Omental fat pad (tissue), 4 donors: ENCODE measurements around the gene C19orf33. TPM values are rescaled to one million over a fixed set of nuclear protein-coding genes. Genes with fewer than 3 reads are reported as not detected.

Experiments used
- ATAC-seq: fragments of 150-250 bp; one replicate; pipeline ENCODE4 v1.9.1; 2016; ENCODE audit warnings: mild to moderate bottlenecking, moderate library complexity; ENCODE audit not compliant: low FRiP score
- DNase-seq: peaks from one replicate; pipeline ENCODE4 v3.0.0-alpha.2; 2019; ENCODE audit warnings: low spot score
- total RNA-seq, 4 donors: library from RNA; depleted of rRNA; stranded (reverse); fragments of >200 nt; gene quantifications; one replicate each; pipeline ENCODE4 v1.1.0, GENCODE V29; 2016
- TF ChIP-seq, protein P1 (sequence below), 3 donors: fragments of 450-650 bp; IDR thresholded peaks; one replicate each; pipeline ENCODE4 v1.5.1; 2016 to 2017; ENCODE audit warnings: antibody characterized with exemption in 3 of 3, mild to moderate bottlenecking in 3 of 3, moderate library complexity in 2 of 3

The C19orf33 gene
- total RNA-seq, 4 donors from 2014 or later = 28.8 to 76.9 (median 47.2) TPM

DNA sequence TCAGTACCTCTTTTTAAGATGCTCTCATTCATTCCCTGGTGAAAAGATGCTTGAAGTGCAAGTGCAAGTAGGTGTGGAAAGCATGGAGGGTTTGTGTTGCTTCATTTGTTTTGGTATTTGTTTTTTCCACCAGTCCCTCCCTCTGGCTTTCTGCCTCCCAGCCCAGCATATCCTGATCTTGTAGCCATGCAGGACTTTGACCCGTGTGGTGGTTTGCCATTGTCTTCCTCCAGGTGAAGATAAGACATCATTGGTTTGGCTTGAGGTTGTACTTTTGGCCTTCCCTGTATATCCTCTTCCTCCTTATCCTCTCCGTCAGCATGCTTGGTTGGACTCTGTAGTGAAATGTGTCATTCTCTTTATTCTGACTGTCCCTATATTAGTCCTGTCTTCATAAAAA is 30.6 kb upstream of the C19orf33 start:
- no peak for DNase-seq
- TF ChIP-seq, protein P1, sequence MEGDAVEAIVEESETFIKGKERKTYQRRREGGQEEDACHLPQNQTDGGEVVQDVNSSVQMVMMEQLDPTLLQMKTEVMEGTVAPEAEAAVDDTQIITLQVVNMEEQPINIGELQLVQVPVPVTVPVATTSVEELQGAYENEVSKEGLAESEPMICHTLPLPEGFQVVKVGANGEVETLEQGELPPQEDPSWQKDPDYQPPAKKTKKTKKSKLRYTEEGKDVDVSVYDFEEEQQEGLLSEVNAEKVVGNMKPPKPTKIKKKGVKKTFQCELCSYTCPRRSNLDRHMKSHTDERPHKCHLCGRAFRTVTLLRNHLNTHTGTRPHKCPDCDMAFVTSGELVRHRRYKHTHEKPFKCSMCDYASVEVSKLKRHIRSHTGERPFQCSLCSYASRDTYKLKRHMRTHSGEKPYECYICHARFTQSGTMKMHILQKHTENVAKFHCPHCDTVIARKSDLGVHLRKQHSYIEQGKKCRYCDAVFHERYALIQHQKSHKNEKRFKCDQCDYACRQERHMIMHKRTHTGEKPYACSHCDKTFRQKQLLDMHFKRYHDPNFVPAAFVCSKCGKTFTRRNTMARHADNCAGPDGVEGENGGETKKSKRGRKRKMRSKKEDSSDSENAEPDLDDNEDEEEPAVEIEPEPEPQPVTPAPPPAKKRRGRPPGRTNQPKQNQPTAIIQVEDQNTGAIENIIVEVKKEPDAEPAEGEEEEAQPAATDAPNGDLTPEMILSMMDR (IDR thresholded peaks at IDR 0.05) = no peak
- ATAC-seq = no peak

DNA sequence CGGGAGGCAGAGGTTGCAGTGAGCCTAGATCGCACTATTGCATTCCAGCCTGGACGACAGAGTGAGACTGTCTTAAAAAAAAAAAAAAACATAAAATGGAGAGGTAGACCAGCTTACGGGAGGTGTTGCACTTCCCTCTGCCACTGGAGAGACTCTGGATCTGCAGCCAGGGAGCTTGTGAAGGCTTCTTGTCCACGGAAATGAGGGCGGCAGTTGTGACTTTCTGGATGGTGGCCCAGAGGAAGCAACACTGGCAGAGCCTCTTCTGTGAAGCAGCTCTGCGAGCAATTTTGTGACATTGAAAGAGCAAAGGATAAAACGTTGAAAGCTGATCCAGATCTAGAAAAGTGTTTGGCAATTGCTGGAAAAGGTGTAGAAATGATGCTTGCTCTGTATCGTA is 29.3 kb upstream of the C19orf33 start:
- TF ChIP-seq, protein P1 (IDR thresholded peaks at IDR 0.05) = no peak
- no peak for DNase-seq
- no peak for ATAC-seq

DNA sequence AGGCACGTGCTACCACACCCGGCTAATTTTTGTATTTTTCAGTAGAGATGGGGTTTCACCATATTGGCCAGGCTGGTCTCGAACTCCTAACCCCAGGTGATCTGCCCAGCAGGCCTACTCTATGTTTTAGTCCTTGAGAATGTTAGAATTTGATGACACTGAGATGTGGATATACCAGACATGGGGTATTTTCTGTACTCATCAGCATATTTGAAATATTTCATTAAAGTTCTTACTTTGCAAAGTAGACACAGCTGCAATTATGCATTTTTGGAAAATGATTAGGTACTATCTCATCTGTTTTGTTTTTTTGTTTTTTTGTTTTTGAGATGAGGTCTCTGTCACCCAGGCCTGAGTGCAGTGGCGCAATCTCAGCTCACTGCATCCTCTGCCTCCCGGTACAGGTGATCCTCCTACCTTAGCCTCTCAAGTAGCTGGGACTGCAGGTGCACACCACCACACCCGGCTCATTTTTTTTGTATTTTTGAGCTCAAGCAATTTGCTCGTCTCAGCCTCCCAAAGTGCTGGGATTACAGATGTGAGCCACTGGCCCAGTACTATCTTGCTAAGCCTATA is 27.0 kb upstream of the C19orf33 start:
- DNase-seq (no peak), ATAC-seq (no peak)
- TF ChIP-seq, protein P1 (IDR thresholded peaks at IDR 0.05) = no peak

DNA sequence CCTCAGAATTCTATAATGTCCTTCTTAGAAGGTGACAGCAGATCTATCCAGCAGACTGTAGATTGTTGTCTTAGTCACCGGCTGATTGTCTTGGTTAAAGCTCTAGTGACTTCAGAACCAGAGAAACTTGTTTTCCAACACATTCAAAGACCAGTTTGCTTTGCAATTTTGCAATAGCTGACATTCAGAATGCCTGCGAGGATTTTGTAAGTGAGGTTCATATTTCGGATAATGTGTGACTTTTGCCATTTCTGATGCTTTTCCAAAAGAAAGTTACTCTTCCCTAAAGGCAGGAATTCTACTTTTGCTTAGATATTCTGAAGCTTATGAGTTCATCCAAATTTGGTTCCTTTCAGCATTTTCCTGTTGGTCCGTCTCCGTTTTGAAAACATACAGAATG is 26.5 kb upstream of the C19orf33 start:
- ATAC-seq (no peak), DNase-seq (no peak)
- TF ChIP-seq, protein P1 (IDR thresholded peaks at IDR 0.05) = no peak

DNA sequence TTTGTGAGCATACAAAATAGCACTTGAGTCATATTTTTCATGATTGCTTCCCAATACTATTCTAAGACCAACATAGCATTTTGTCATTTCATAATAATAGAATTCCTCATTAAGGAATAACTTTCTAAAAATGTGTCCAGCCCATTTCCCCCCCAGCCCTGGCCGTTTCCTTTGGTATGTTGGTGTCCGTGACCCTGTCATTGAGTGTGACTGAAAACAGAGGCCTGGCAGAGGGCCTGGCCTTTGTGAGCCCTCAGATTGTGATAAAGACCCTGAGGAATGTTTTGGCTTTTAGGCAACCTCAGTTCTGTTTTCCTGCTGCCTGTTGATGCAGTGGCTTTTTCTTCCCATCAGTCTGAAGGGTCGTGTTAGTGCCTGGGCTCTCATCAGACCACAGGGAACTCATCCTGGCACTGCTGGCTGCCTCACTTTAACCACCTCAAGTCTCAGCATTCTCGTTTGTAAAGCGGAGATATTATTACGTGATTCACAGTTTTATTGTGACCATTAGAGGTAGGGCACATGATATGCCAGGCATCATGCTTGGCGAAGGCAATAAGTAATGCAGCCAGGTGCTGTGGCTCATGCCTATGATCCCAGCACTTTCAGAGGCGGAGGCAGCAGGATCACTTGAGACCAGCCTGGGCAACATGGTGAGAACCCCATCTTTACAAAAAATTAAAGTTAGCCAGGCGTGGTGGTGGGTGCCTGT is 25.9 kb upstream of the C19orf33 start:
- DNase-seq (no peak), ATAC-seq (no peak)
- TF ChIP-seq, protein P1 (IDR thresholded peaks at IDR 0.05) = no peak

DNA sequence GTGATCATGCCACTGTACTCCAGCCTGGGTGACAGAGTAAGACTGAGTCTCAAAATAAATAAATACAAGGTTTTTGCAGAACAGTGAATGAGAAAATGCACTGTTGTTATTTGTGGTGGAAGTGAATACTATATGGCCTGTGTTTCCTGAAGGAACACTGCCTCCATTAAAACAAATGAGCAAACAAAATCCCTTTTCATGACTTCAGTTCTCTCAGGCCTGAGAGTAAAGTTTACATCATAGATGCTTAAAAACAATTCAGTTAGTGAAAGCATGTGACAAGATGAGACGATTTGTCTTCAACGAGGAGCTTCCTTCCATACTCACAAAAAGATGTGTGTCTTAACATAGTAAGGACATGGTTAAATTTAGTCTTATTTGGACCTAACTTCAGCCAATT is 25.3 kb upstream of the C19orf33 start:
- DNase-seq (no peak), ATAC-seq (no peak)
- TF ChIP-seq, protein P1 (IDR thresholded peaks at IDR 0.05) = no peak
